Retinal pigment epithelial cell (primary cell): ENCODE results near the gene IBTK.
"Not testable (repeated sequence)": the region's sequence is repeated elsewhere in the genome, so short reads cannot be mapped to it uniquely, and the experiment has no call there.

Experiments
- DNase-seq: peaks from one replicate; pipeline ENCODE4 v3.0.0-alpha.2; 2010; ENCODE audit warnings: low read depth
- H3K4me3 ChIP-seq: 2 replicates; pipeline ENCODE4 v1.5.1; 2011; ENCODE audit warnings: mild to moderate bottlenecking, low read length, control low read depth, moderate library complexity
- TF ChIP-seq, protein P1 (sequence below): conservative IDR thresholded peaks from 2 replicates; pipeline ENCODE4 v1.5.1; 2011; ENCODE audit warnings: low read depth, low read length, control low read depth, inconsistent platforms

IBTK gene

DNA sequence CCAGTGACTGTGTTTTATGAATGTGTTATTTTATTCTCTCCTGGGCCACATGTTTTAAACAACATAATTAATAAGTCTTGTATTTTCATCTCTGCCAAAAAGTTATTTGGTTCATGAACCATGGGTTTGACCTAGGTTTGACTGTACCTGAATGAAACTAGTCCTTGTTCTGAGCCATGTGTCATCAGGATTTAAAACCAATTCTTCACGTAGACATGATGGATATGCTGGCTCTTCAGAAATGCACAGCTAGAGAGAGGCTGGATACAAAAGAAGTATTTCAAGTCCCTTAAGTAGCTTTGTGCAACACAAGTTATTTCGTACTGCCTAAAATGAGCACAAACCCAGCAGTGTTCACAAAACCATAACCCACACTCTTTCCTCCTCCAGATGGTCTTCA, 116.1 kb downstream of the IBTK start:
- no peak for DNase-seq
- TF ChIP-seq, protein P1, sequence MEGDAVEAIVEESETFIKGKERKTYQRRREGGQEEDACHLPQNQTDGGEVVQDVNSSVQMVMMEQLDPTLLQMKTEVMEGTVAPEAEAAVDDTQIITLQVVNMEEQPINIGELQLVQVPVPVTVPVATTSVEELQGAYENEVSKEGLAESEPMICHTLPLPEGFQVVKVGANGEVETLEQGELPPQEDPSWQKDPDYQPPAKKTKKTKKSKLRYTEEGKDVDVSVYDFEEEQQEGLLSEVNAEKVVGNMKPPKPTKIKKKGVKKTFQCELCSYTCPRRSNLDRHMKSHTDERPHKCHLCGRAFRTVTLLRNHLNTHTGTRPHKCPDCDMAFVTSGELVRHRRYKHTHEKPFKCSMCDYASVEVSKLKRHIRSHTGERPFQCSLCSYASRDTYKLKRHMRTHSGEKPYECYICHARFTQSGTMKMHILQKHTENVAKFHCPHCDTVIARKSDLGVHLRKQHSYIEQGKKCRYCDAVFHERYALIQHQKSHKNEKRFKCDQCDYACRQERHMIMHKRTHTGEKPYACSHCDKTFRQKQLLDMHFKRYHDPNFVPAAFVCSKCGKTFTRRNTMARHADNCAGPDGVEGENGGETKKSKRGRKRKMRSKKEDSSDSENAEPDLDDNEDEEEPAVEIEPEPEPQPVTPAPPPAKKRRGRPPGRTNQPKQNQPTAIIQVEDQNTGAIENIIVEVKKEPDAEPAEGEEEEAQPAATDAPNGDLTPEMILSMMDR: no peak
- no peak overlapping the region for H3K4me3 ChIP-seq

- TF ChIP-seq, protein P1: no peak
- DNase-seq: peak; percentile 6
- H3K4me3 ChIP-seq: no peak overlapping the region
These were observed 117.7 kb downstream of the IBTK start for GRCh38 chr6:82129797-82130196.

DNA sequence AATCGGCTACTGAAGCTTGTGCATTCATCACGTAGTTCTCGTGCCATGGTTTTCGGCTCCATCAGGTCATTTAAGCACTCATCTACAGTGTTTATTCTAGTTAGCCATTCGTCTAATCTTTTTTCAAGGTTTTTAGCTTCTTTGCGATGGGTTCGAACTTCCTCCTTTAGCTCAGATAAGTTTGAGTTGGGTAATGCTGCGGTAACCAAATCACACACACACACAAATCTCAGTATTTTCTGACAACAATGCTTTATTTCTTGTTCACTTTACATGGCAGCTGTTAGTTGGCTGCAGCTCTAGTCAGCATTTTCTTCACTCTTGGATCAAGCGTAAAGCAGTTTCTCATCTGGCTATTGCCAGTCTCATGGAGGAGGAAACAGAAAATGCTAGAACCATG, 118.6 kb downstream of the IBTK start:
- not testable (repeated sequence) for DNase-seq, H3K4me3 ChIP-seq

DNA sequence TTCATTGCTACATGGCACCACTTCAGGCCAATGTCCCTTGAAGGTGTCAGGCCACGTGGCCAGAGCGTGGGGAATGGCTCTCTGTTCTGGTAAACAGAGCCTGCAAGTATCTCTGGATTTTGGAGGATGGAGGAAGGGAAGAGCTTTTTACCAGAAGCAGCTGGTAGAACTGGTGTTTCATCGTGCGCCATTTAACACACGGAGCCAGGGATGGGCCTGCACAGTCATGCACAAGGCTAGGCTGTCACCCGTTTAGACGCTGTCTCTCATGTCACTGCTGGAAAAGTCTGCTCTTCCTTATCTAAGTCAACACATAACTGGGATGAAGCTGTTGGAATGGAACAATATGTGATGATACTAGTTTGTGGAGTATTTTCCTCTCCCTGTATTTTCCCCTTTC, 123.9 kb downstream of the IBTK start:
- DNase-seq: no peak
- TF ChIP-seq, protein P1: no peak
- H3K4me3 ChIP-seq: no peak overlapping the region
